Effector memory CD4-positive, alpha-beta T cell (primary cell): ENCODE results near the gene ERBB4.

Experiments used
- DNase-seq, 3 donors: peaks; one replicate each; pipeline ENCODE4 v3.0.0-alpha.2; 2020
- H3K27ac ChIP-seq: 2 replicates; pipeline ENCODE4 v1.7.0; 2013; ENCODE audit warnings: mild to moderate bottlenecking, low read length, moderate library complexity; ENCODE audit not compliant: insufficient read depth, poor library complexity, severe bottlenecking
- H3K27me3 ChIP-seq: replicated peaks from 2 replicates; pipeline ENCODE4 v1.7.0; 2013; ENCODE audit warnings: mild to moderate bottlenecking, low read length; ENCODE audit not compliant: insufficient read depth, control insufficient read depth, poor library complexity, severe bottlenecking
- H3K36me3 ChIP-seq: 2 replicates; pipeline ENCODE4 v1.7.0; 2013; ENCODE audit warnings: mild to moderate bottlenecking, low read length, moderate library complexity; ENCODE audit not compliant: control insufficient read depth, insufficient read depth
- H3K4me1 ChIP-seq: 2 replicates; pipeline ENCODE4 v1.7.0; 2013; ENCODE audit warnings: low read length, mild to moderate bottlenecking; ENCODE audit not compliant: control insufficient read depth, insufficient read depth, poor library complexity, severe bottlenecking
- H3K4me3 ChIP-seq: 2 replicates; pipeline ENCODE4 v1.7.0; 2013; ENCODE audit warnings: low read length, low read depth, mild to moderate bottlenecking; ENCODE audit not compliant: insufficient read depth, poor library complexity, severe bottlenecking
- H3K9me3 ChIP-seq: 2 replicates; pipeline ENCODE4 v1.7.0; 2013; ENCODE audit warnings: mild to moderate bottlenecking, low read length, moderate library complexity; ENCODE audit not compliant: control insufficient read depth

ERBB4 gene

GRCh38 chr2:211331736-211332135 lies 1206.9 kb downstream of the ERBB4 start:
- no peak for DNase-seq
- Histone ChIP-seq H3K27ac (no peak overlapping the region), H3K36me3 (no peaks in the 10 kb centered on the region), H3K27me3 (no peaks in the 10 kb centered on the region), H3K9me3 (no peaks in the 10 kb centered on the region), H3K4me1 (no peaks in the 10 kb centered on the region), H3K4me3 (no peak overlapping the region)

GRCh38 chr2:211329882-211330281 lies 1208.7 kb downstream of the ERBB4 start:
- no peak overlapping the region for H3K27ac ChIP-seq
- no peaks in the 10 kb centered on the region for H3K27me3 ChIP-seq
- H3K9me3 ChIP-seq, result no peaks in the 10 kb centered on the region
- H3K4me1 ChIP-seq, result no peaks in the 10 kb centered on the region
- no peak overlapping the region for H3K4me3 ChIP-seq
- no peak for DNase-seq
- H3K36me3 ChIP-seq, result no peaks in the 10 kb centered on the region

GRCh38 chr2:211329421-211329820 lies 1209.2 kb downstream of the ERBB4 start:
- no peak for DNase-seq
- Histone ChIP-seq H3K9me3 (no peaks in the 10 kb centered on the region), H3K27me3 (no peaks in the 10 kb centered on the region), H3K4me1 (no peaks in the 10 kb centered on the region), H3K36me3 (no peaks in the 10 kb centered on the region), H3K27ac (no peak overlapping the region), H3K4me3 (no peak overlapping the region)

GRCh38 chr2:211328126-211328525 lies 1210.5 kb downstream of the ERBB4 start:
- no peak overlapping the region for H3K27ac ChIP-seq
- no peaks in the 10 kb centered on the region for H3K4me1 ChIP-seq
- H3K9me3 ChIP-seq, result no peaks in the 10 kb centered on the region
- DNase-seq, result no peak
- no peaks in the 10 kb centered on the region for H3K36me3 ChIP-seq
- H3K4me3 ChIP-seq, result no peak overlapping the region
- no peaks in the 10 kb centered on the region for H3K27me3 ChIP-seq
